SK-N-SH treated with all-trans-retinoic acid at 6 μM for 48 hours (cell line): ENCODE data around the gene RASGRF2.

ENCODE experiments used
- CREB5 ChIP-seq: fragments of 250-450 bp; sonication (Bioruptor Pico); IDR thresholded peaks from 2 replicates; pipeline ENCODE4 v1.5.1; 2020; ENCODE audit warnings: low read depth, mild to moderate bottlenecking, moderate library complexity
- ISL1 ChIP-seq: fragments of 250-450 bp; sonication (Bioruptor Pico); IDR thresholded peaks from 2 replicates; pipeline ENCODE4 v2.1.2; 2022; ENCODE audit warnings: mild to moderate bottlenecking, moderate library complexity
- PATZ1 ChIP-seq: fragments of 250-450 bp; sonication (Bioruptor Pico); IDR thresholded peaks from 2 replicates; pipeline ENCODE4 v1.8.0; 2020; ENCODE audit warnings: mild to moderate bottlenecking, moderate library complexity, borderline replicate concordance
- RARB ChIP-seq: fragments of 250-450 bp; sonication (Bioruptor Pico); IDR thresholded peaks from 2 replicates; pipeline ENCODE4 v1.8.0; 2021; ENCODE audit warnings: mild to moderate bottlenecking, moderate library complexity
- SNAI2 ChIP-seq: fragments of 250-450 bp; sonication (Bioruptor Pico); IDR thresholded peaks from 2 replicates; pipeline ENCODE4 v1.5.0; 2020; ENCODE audit warnings: mild to moderate bottlenecking, moderate library complexity
- TSHZ2 ChIP-seq: fragments of 250-450 bp; sonication (Bioruptor Pico); IDR thresholded peaks from 2 replicates; pipeline ENCODE4 v1.5.0; 2020; ENCODE audit warnings: mild to moderate bottlenecking, moderate library complexity
- ZFP3 ChIP-seq: fragments of 250-450 bp; sonication (Bioruptor Pico); IDR thresholded peaks from 2 replicates; pipeline ENCODE4 v1.5.0; 2020; ENCODE audit warnings: mild to moderate bottlenecking, moderate library complexity
- ZFP30 ChIP-seq: fragments of 450-650 bp; formaldehyde crosslinking; IDR thresholded peaks from 2 replicates; pipeline ENCODE4 v1.5.0; 2022; ENCODE audit warnings: mild to moderate bottlenecking, moderate library complexity

DNA sequence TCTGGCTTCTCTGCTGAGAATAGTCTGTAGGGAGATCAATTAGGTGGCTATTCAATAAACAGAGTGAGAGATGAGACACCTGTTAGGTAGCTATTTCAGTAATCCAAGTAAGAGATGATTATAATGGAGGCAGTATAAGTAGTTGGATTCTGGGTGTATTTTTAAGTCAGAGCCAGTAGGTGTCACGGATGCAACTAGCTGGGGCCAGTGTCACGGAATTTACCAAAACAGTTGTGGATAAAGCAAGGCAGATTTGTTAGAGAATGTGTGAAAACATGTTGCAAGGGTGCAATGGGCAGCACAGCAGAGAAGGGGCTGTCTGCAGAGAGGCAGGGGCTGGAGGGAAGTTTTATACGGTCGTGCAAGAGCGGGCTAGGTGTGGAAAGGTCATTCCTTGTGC, 114.9 kb downstream of the RASGRF2 start:
- TF ChIP-seq RARB (CRISPR knock-in tag) (no peak), ISL1 (CRISPR knock-in tag) (no peak), PATZ1 (no peak), SNAI2 (CRISPR knock-in tag) (no peak), TSHZ2 (CRISPR knock-in tag) (no peak), ZFP30 (CRISPR knock-in tag) (no peak), CREB5 (CRISPR knock-in tag) (no peak), ZFP3 (CRISPR knock-in tag) (no peak)
